Pancreas (tissue), 10 donors: ENCODE measurements around the gene RETREG1. TPM values are rescaled to one million over a fixed set of nuclear protein-coding genes. Genes with fewer than 3 reads are reported as not detected.
A peak's percentile ranks its signal among the peaks of the same experiment; 100 is the strongest.

Source experiments
- ATAC-seq, 4 donors: fragments of 200-7000 bp; cut with Tn5 transposase; one replicate each; pipeline versions ENCODE4 v1.8.0 to v1.9.1; 2020; ENCODE audit warnings: mild to moderate bottlenecking in 4 of 4, moderate library complexity in 4 of 4
- DNase-seq, 6 donors: peaks; one replicate each; pipeline ENCODE4 v3.0.0-alpha.2; 2020
- FAIRE-seq: peaks from 2 replicates; lab custom pipeline; 2012; peaks lifted over from hg19 to GRCh38; lab: Jason Lieb, UNC
- H3K27ac ChIP-seq, 4 donors: fragments of 200-600 bp; sonication (generic); 1 replicate in 3 of 4; 2 replicates in 1 of 4; pipeline versions ENCODE4 v1.5.0 to v1.8.0; 2020
- H3K27me3 ChIP-seq, 4 donors: fragments of 200-600 bp; one replicate each; pipeline ENCODE4 v1.8.0; 2021
- H3K36me3 ChIP-seq, 3 donors: fragments of 200-600 bp; sonication (generic) in 1 of 3; one replicate each; pipeline versions ENCODE4 v1.5.0 to v1.8.0; 2020 to 2021
- H3K4me1 ChIP-seq, 3 donors: fragments of 200-600 bp; one replicate each; pipeline ENCODE4 v1.8.0; 2021
- H3K4me3 ChIP-seq, 4 donors: fragments of 200-600 bp; sonication (generic) in 2 of 4; one replicate each; pipeline versions ENCODE4 v1.5.0 to v1.8.0; 2020 to 2021
- H3K9me3 ChIP-seq, 4 donors: fragments of 200-600 bp; one replicate each; pipeline ENCODE4 v1.8.0; 2021
- WGBS, 2 donors: extraction: QIAGEN DNeasy Blood & Tissue Kit; methylation state at CpG; one replicate each; pipeline ENCODE4 v1.1.7; 2013; 5-methylcytosine and 5-hydroxymethylcytosine counted together
- intact Hi-C, 3 donors: fragments of 100-400 bp; cut with DNase I; formaldehyde crosslinking; loops; one replicate each; pipeline versions ENCODE4 v1.11.1 to v1.14.2; 2022
- polyA plus RNA-seq, 2 donors: library from polyadenylated mRNA; stranded (reverse); fragments of 200-250 nt; gene quantifications; one replicate each; pipeline ENCODE4 v1.2.3, GENCODE V29; 2013
- total RNA-seq, 6 donors: library from RNA; stranded (reverse); fragmentation: NEBNext Ultra II Directional in 4 of 6; extraction: Animal tissue kit (Norgen Biotek cat#: 25700) in 4 of 6; gene quantifications; one replicate each; pipeline versions ENCODE4 v1.2.1 to v1.2.4, GENCODE V29; 2021 to 2023
- TF ChIP-seq, protein P1 (sequence below), 4 donors: fragments of 200-600 bp; sonication (generic) in 3 of 4; IDR thresholded peaks; one replicate each; pipeline versions ENCODE4 v1.5.0 to v1.8.0; 2021; ENCODE audit warnings: antibody characterized with exemption in 4 of 4
- donor health status: healthy with polysubstance abuse.
- donor health status: DM: no; HTN: no; CAD: no; lungs with moderate emphysema.
- donor health status: DM: no; HTN: no; CAD: no.
- donor health status: control.
- donor health status: control.
- donor health status: Bipolar disorder and iron deficiency.
- donor health status: DM: yes; HTN: yes; CAD: no.
- donor health status: DM: no; HTN: no; CAD: no.
- donor health status: DM: no; HTN: no; CAD: no.
- donor health status: DM: yes; HTN: yes; CAD: no.

RETREG1 gene
- total and polyA plus RNA-seq, 8 donors, result 5.3 to 22.6 (median 15.5) TPM

DNA sequence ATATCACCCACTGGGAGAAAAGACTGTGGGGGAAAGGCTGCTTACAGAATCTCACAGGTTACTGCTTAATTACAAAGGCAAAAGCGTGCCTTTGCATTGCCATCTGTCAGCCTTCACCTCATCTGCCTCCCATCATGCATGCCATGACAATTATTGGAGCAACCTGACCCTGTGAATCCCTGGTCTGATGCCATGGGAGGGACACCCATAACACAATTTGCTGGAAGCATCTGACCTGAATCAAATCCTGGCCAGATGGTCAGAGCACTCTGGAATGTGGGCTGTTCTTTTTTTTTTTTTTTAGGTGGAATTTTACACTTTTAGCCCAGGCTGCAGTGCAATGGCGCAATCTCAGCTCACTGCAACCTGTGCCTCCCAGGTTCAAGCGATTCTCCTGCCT lies 11.6 kb upstream of the RETREG1 start:
- Histone ChIP-seq H3K9me3 (no peaks in the 10 kb centered on the region), H3K4me1 (no peaks in the 10 kb centered on the region), H3K36me3 (no peaks in the 10 kb centered on the region), H3K27me3 (no peaks in the 10 kb centered on the region), H3K4me3 (no peak overlapping the region), H3K27ac (no peak overlapping the region)
- FAIRE-seq (no peak), ATAC-seq (no peak), DNase-seq (no peak)
- TF ChIP-seq, protein P1, sequence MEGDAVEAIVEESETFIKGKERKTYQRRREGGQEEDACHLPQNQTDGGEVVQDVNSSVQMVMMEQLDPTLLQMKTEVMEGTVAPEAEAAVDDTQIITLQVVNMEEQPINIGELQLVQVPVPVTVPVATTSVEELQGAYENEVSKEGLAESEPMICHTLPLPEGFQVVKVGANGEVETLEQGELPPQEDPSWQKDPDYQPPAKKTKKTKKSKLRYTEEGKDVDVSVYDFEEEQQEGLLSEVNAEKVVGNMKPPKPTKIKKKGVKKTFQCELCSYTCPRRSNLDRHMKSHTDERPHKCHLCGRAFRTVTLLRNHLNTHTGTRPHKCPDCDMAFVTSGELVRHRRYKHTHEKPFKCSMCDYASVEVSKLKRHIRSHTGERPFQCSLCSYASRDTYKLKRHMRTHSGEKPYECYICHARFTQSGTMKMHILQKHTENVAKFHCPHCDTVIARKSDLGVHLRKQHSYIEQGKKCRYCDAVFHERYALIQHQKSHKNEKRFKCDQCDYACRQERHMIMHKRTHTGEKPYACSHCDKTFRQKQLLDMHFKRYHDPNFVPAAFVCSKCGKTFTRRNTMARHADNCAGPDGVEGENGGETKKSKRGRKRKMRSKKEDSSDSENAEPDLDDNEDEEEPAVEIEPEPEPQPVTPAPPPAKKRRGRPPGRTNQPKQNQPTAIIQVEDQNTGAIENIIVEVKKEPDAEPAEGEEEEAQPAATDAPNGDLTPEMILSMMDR (IDR thresholded peaks at IDR 0.05), result no peak
- WGBS, 2 donors, result 91 to 93% methylated on average over 3 of the region's 3 CpGs
- intact Hi-C loops, result no loop called here

DNA sequence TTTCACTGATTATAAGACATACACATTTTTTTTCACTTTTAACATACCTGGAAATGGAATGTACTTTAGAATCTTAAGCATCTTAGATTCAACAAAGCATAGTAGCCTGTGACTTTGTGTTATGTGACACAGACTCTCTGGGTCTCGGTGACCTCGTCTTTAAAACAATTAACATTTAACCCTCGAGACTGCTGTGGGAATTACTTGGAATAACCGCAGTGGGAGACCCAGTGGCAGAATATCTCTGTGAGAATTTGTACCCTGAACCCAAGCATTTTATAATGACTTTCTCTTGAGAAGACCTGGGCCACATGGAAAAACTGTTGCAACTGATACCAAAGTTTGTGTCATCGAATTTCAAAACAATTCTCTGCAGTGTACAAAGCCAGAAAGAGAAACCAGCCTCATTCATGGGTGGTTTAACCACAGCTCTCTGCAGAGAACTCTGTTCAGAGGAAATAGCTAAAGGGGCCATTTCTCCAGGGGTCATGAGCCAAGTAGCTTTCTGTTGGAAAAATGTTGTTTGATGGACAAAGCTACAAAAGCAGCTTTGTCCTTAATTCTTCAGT lies 10.0 kb upstream of the RETREG1 start:
- Histone ChIP-seq H3K4me3 (no peak overlapping the region), H3K36me3 (no peaks in the 10 kb centered on the region), H3K9me3 (no peaks in the 10 kb centered on the region), H3K27ac (no peak overlapping the region), H3K27me3 (no peaks in the 10 kb centered on the region), H3K4me1 (no peaks in the 10 kb centered on the region)
- FAIRE-seq (no peak), ATAC-seq (no peak), DNase-seq (no peak)
- TF ChIP-seq, protein P1 (IDR thresholded peaks at IDR 0.05), result no peak
- intact Hi-C loops, result no loop called here
- WGBS, 2 donors, result 69 to 71% methylated on average over 5 of the region's 5 CpGs

DNA sequence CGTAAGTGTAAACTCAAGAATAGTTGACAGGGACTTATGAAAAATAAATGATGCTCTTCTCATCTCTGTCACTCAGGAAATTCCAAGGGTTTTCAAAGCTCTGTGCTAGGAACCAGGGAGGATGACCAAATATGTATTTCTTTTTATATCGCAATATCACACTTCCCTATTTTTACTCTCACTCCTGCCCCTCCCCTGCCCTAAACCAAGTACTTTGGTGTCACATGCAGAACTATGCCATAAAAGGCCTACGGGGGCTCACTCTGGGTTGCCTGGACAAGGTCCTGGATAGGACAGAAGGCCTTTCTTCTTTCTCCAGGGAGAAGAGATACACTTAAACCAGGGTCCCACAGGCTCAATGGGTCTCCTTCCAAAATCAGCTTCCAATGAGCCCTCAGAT lies 8.3 kb upstream of the RETREG1 start:
- H3K36me3 ChIP-seq, result no peaks in the 10 kb centered on the region
- ATAC-seq, result peak in 1 of 4 donors; percentile 26
- H3K4me1 ChIP-seq, result no peaks in the 10 kb centered on the region
- no peak overlapping the region for H3K4me3 ChIP-seq
- TF ChIP-seq, protein P1 (IDR thresholded peaks at IDR 0.05), result no peak
- FAIRE-seq, result no peak
- WGBS, 2 donors, result 52 to 61% methylated on average over 3 of the region's 3 CpGs
- H3K9me3 ChIP-seq, result no peaks in the 10 kb centered on the region
- DNase-seq, result no peak
- intact Hi-C loops, result no loop called here
- no peaks in the 10 kb centered on the region for H3K27me3 ChIP-seq
- no peak overlapping the region for H3K27ac ChIP-seq

DNA sequence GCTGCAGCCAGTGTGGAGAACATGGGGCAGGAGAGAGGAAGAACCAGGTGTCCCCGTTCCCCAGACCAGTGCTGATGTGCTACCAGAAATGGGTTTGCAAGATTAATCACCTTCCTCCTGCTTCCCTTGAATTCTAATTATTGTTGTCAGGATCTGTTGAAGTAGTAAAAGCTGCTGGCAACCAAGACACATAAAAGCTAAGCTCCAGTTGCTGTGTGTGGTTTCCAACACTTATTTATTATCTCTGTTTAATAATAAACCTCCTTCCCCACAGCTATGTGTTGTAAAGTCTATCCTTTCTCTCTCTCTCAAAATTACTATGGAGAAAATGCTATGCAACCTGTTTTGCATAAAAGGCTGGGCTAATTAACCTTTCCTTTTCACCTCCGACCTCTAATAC lies 2.3 kb upstream of the RETREG1 start:
- no peaks in the 10 kb centered on the region for H3K36me3 ChIP-seq
- no peak for DNase-seq
- no peaks in the 10 kb centered on the region for H3K9me3 ChIP-seq
- no peak overlapping the region for H3K27ac ChIP-seq
- FAIRE-seq, result no peak
- H3K4me1 ChIP-seq, result no peaks in the 10 kb centered on the region
- TF ChIP-seq, protein P1 (IDR thresholded peaks at IDR 0.05), result no peak
- no peak overlapping the region for H3K4me3 ChIP-seq
- no peaks in the 10 kb centered on the region for H3K27me3 ChIP-seq
- ATAC-seq, result no peak
- intact Hi-C loops, result no loop called here
- 70 to 75% methylated on average over 2 of the region's 2 CpGs for WGBS, 2 donors

DNA sequence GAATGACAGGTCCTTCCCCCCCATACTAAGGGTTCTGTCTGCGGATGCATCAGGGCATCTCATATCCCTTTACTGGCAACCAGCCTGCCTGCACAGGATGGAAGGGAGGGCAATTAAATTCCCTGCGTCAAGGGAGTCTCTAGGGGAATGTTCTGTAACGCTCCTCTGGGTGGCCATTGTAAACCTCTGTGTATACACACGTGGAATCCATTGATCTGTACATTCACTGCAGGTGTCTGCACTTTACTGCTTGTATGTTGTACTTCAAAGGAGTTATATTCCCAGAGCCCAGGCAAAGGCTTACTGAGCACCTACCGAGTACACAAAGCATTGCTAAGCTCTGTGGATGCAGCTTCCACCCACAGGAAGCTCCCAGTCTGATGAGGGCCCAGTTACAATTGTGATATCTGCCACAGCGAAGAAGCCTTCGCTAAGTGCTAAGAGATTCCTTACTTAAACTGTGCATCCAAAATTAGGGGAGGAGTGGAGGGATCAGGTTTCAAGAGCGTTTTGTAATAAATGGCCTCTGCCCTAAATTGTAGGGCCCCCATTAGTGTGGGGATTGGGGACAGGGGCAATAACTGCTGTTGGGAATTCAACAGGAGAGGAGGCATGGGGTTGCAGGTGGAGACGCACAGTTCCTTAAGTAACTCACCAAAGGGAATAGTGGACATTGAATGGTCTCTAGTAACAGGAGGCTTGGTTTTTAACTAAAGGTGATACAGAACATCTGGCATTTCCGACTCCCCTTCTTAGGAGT lies 1.5 kb upstream of the RETREG1 start:
- Histone ChIP-seq H3K4me1 (no peaks in the 10 kb centered on the region), H3K36me3 (no peaks in the 10 kb centered on the region), H3K27ac (no peak overlapping the region), H3K9me3 (no peaks in the 10 kb centered on the region), H3K4me3 (no peak overlapping the region), H3K27me3 (no peaks in the 10 kb centered on the region)
- intact Hi-C loops, result no loop called here
- DNase-seq (no peak), FAIRE-seq (no peak), ATAC-seq (no peak)
- TF ChIP-seq, protein P1 (IDR thresholded peaks at IDR 0.05), result no peak
- 87 to 88% methylated on average over 10 of the region's 10 CpGs for WGBS, 2 donors
